ENCODE data around the gene TBXAS1.

TBXAS1 gene

GRCh38 chr7:140017543-140017942 is 188.5 kb downstream of the TBXAS1 start:
- in situ Hi-C loops (cut with MboI; ENCODE audit: low sequenced_read_pairs) = loop anchor here (25.0 kb wide), 2 partner anchors 320 to 530 kb away; partner anchors contain the start of gene KLRG2

- in situ Hi-C loops (cut with MboI; ENCODE audit: low sequenced_read_pairs) = loop anchor here (25.0 kb wide), 2 partner anchors 319 to 531 kb away; partner anchors contain the start of gene KLRG2
These were observed 189.3 kb downstream of the TBXAS1 start for GRCh38 chr7:140018125-140019043.

GRCh38 chr7:140019172-140019571 is 190.1 kb downstream of the TBXAS1 start:
- in situ Hi-C loops (cut with MboI; ENCODE audit: low sequenced_read_pairs) = loop anchor here (25.0 kb wide), 2 partner anchors 318 to 532 kb away; partner anchors contain the start of gene KLRG2

- in situ Hi-C loops (cut with MboI; ENCODE audit: low sequenced_read_pairs) = loop anchor here (25.0 kb wide), 2 partner anchors 318 to 532 kb away; partner anchors contain the start of gene KLRG2
These were observed 190.5 kb downstream of the TBXAS1 start for GRCh38 chr7:140019606-140020005.

- in situ Hi-C loops (cut with MboI; ENCODE audit: low sequenced_read_pairs) = loop anchor here (25.0 kb wide), 2 partner anchors 316 to 534 kb away; partner anchors contain the start of gene KLRG2
These were observed 192.5 kb downstream of the TBXAS1 start for GRCh38 chr7:140021603-140022002.

- in situ Hi-C loops (cut with MboI; ENCODE audit: low sequenced_read_pairs) = loop anchor here (25.0 kb wide), 2 partner anchors 315 to 535 kb away; partner anchors contain the start of gene KLRG2
These were observed 193.6 kb downstream of the TBXAS1 start for GRCh38 chr7:140022582-140023211.

- in situ Hi-C loops (cut with MboI; ENCODE audit: low sequenced_read_pairs) = loop anchor here (25.0 kb wide), 2 partner anchors 314 to 536 kb away; partner anchors contain the start of gene KLRG2
These were observed 194.7 kb downstream of the TBXAS1 start for GRCh38 chr7:140023728-140024127.

- in situ Hi-C loops (cut with MboI; ENCODE audit: low sequenced_read_pairs) = loop anchor here (25.0 kb wide), 2 partner anchors 313 to 537 kb away; partner anchors contain the start of gene KLRG2
These were observed 195.5 kb downstream of the TBXAS1 start for GRCh38 chr7:140024585-140024984.

GRCh38 chr7:140025241-140025640 is 196.2 kb downstream of the TBXAS1 start:
- in situ Hi-C loops (cut with MboI; ENCODE audit: low sequenced_read_pairs) = no loop called here

- in situ Hi-C loops (cut with MboI; ENCODE audit: low sequenced_read_pairs) = no loop called here
These were observed 196.9 kb downstream of the TBXAS1 start for GRCh38 chr7:140025814-140026433.

GRCh38 chr7:140026935-140027334 is 197.9 kb downstream of the TBXAS1 start:
- in situ Hi-C loops (cut with MboI; ENCODE audit: low sequenced_read_pairs) = no loop called here

- in situ Hi-C loops (cut with MboI; ENCODE audit: low sequenced_read_pairs) = no loop called here
These were observed 198.8 kb downstream of the TBXAS1 start for GRCh38 chr7:140027858-140028257.

- in situ Hi-C loops (cut with MboI; ENCODE audit: low sequenced_read_pairs) = no loop called here
These were observed 199.2 kb downstream of the TBXAS1 start for GRCh38 chr7:140028311-140028710.

GRCh38 chr7:140029072-140029471 is 200.0 kb downstream of the TBXAS1 start:
- in situ Hi-C loops (cut with MboI; ENCODE audit: low sequenced_read_pairs) = no loop called here

GRCh38 chr7:140031364-140031763 is 202.3 kb downstream of the TBXAS1 start:
- in situ Hi-C loops (cut with MboI; ENCODE audit: low sequenced_read_pairs) = no loop called here

GRCh38 chr7:140033036-140033435 is 204.0 kb downstream of the TBXAS1 start:
- in situ Hi-C loops (cut with MboI; ENCODE audit: low sequenced_read_pairs) = no loop called here

GRCh38 chr7:140033779-140034363 is 204.8 kb downstream of the TBXAS1 start:
- in situ Hi-C loops (cut with MboI; ENCODE audit: low sequenced_read_pairs) = no loop called here

- in situ Hi-C loops (cut with MboI; ENCODE audit: low sequenced_read_pairs) = no loop called here
These were observed 205.4 kb downstream of the TBXAS1 start for GRCh38 chr7:140034421-140034820.

- in situ Hi-C loops (cut with MboI; ENCODE audit: low sequenced_read_pairs) = no loop called here
These were observed 206.5 kb downstream of the TBXAS1 start for GRCh38 chr7:140035400-140036223.
